NT2/D1 (cell line): Measurements from ENCODE around the gene KRTAP13-3.

ENCODE experiments used
- DNase-seq: peaks from one replicate; pipeline ENCODE4 v3.0.0-alpha.2; 2011; ENCODE audit warnings: low read depth, low spot score
- H3K27me3 ChIP-seq: 2 replicates; pipeline ENCODE4 v1.6.0; 2011; ENCODE audit warnings: mild to moderate bottlenecking; ENCODE audit not compliant: insufficient read length, insufficient read depth
- H3K36me3 ChIP-seq: 2 replicates; pipeline ENCODE4 v1.6.1; 2011; ENCODE audit warnings: mild to moderate bottlenecking, low read length, mixed read lengths; ENCODE audit not compliant: insufficient read depth, insufficient read length
- H3K4me1 ChIP-seq: 2 replicates; pipeline ENCODE4 v1.5.1; 2011; ENCODE audit not compliant: insufficient read depth, insufficient read length
- H3K4me3 ChIP-seq: 2 replicates; pipeline ENCODE4 v1.5.1; 2011; ENCODE audit warnings: low read depth; ENCODE audit not compliant: insufficient read length
- H3K9ac ChIP-seq: 2 replicates; pipeline ENCODE4 v1.6.0; 2011; ENCODE audit warnings: low read depth; ENCODE audit not compliant: insufficient read length
- H3K9me3 ChIP-seq: 2 replicates; pipeline ENCODE4 v1.5.1; 2011; ENCODE audit warnings: mild to moderate bottlenecking, low read length; ENCODE audit not compliant: insufficient read depth
- SUZ12 ChIP-seq: IDR thresholded peaks from 2 replicates; pipeline ENCODE4 v1.6.1; 2011; ENCODE audit not compliant: insufficient read length, insufficient read depth; ENCODE audit errors: extremely low read depth
- YY1 ChIP-seq: IDR thresholded peaks from 2 replicates; pipeline ENCODE4 v1.6.1; 2011; ENCODE audit not compliant: insufficient read length, insufficient read depth
- ZNF274 ChIP-seq: IDR thresholded peaks from 2 replicates; pipeline ENCODE4 v1.6.1; 2011; ENCODE audit warnings: mild to moderate bottlenecking, low read depth, low read length

Gene KRTAP13-3

DNA sequence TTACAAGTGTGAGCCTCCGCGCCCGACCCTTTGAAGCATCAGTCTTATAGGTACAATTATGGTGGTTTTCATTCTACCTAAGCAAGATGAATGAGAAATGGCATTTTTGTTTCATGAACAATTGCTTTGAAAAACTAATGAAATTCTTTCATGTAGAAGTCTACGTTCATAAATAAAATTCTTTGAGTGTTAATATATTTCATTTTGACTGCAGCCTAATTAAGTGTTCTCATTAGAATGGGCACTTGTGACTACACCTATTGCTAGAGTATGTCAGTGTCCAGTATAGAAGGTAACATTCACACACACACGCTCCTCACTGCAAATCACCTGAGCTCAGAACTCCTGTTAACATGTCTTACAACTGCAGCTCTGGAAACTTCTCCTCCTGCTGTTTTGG is 14.2 kb upstream of the KRTAP13-3 start, which contains the start of gene KRTAP15-1:
TSS of gene KRTAP15-1 (plus strand) at position 301 of the 400 bp plus-strand sequence. CDS start at position 354, 53 bp downstream.
- H3K4me1 ChIP-seq: no peaks in the 10 kb centered on the region
- no peaks in the 10 kb centered on the region for H3K27me3 ChIP-seq
- TF ChIP-seq ZNF274 (no peak), SUZ12 (no peak), YY1 (no peak)
- no peaks in the 10 kb centered on the region for H3K9me3 ChIP-seq
- no peak within 1 kb of the TSS for H3K9ac ChIP-seq
- H3K4me3 ChIP-seq: no peak within 1 kb of the TSS
- no peaks in the 10 kb centered on the region for H3K36me3 ChIP-seq
- no peak for DNase-seq

GRCh38 chr21:30437010-30437565 is 11.4 kb upstream of the KRTAP13-3 start:
- TF ChIP-seq YY1 (no peak), ZNF274 (no peak), SUZ12 (no peak)
- H3K9me3 ChIP-seq: no peaks in the 10 kb centered on the region
- H3K4me1 ChIP-seq: no peaks in the 10 kb centered on the region
- no peak for DNase-seq
- H3K9ac ChIP-seq: no peak overlapping the region
- no peaks in the 10 kb centered on the region for H3K36me3 ChIP-seq
- H3K4me3 ChIP-seq: no peak overlapping the region
- H3K27me3 ChIP-seq: no peaks in the 10 kb centered on the region

- Histone ChIP-seq H3K4me3 (no peak overlapping the region), H3K9ac (no peak overlapping the region), H3K36me3 (no peaks in the 10 kb centered on the region), H3K27me3 (no peaks in the 10 kb centered on the region), H3K4me1 (no peaks in the 10 kb centered on the region), H3K9me3 (no peaks in the 10 kb centered on the region)
- TF ChIP-seq ZNF274 (no peak), SUZ12 (no peak), YY1 (no peak)
- DNase-seq: peak; percentile 57
Measured at GRCh38 chr21:30434033-30434631, 8.4 kb upstream of the KRTAP13-3 start.

GRCh38 chr21:30430170-30430655 is 4.5 kb upstream of the KRTAP13-3 start, which contains the start of gene KRTAP13-4:
Gene KRTAP13-4, plus strand, starts transcription at chr21:30430220. Its CDS starts 56 bp downstream, at chr21:30430276.
- H3K27me3 ChIP-seq: no peaks in the 10 kb centered on the region
- H3K4me3 ChIP-seq: no peak within 1 kb of the TSS
- no peaks in the 10 kb centered on the region for H3K36me3 ChIP-seq
- no peak for DNase-seq
- no peak within 1 kb of the TSS for H3K9ac ChIP-seq
- no peak for TF ChIP-seq YY1
- TF ChIP-seq ZNF274: no peak
- TF ChIP-seq SUZ12: no peak
- no peaks in the 10 kb centered on the region for H3K4me1 ChIP-seq
- H3K9me3 ChIP-seq: no peaks in the 10 kb centered on the region; the same call in 1 of the 2 replicates

DNA sequence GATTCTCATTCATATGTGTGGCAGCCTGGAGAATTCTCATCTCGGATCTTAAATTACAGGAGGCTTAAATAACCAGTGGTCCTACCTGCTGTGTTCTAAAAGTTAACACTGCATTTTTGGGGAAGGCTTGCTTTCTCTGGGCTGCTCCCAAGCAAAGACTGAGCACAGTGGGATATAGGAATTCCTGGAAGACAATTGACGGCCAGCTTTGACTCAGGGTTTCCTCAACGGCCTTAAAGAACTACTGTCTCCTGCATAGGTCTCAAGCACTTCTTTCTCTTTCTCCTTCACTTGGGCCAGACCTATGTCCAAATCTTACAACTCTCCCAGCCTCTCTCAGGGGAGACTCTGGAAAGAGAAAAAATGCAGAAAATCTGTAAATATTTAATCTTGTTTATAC is 1.0 kb upstream of the KRTAP13-3 start:
- H3K9ac ChIP-seq: no peak overlapping the region
- H3K9me3 ChIP-seq: no peaks in the 10 kb centered on the region; the same call in 1 of the 2 replicates
- H3K4me1 ChIP-seq: no peaks in the 10 kb centered on the region
- H3K27me3 ChIP-seq: no peaks in the 10 kb centered on the region
- no peaks in the 10 kb centered on the region for H3K36me3 ChIP-seq
- DNase-seq: peak; percentile 88
- TF ChIP-seq SUZ12: no peak
- no peak for TF ChIP-seq ZNF274
- no peak overlapping the region for H3K4me3 ChIP-seq

GRCh38 chr21:30415993-30416392 is 9.7 kb downstream of the KRTAP13-3 start:
- Histone ChIP-seq H3K27me3 (no peaks in the 10 kb centered on the region), H3K36me3 (no peaks in the 10 kb centered on the region), H3K4me1 (no peaks in the 10 kb centered on the region), H3K9ac (no peak overlapping the region), H3K4me3 (no peak overlapping the region), H3K9me3 (peaks cover 18% of the 10 kb centered on the region)
- TF ChIP-seq ZNF274 (no peak), SUZ12 (no peak), YY1 (no peak)
- no peak for DNase-seq

GRCh38 chr21:30408782-30409494 is 16.8 kb downstream of the KRTAP13-3 start:
- DNase-seq: peak; percentile 94
- Histone ChIP-seq H3K36me3 (no peaks in the 10 kb centered on the region), H3K9me3 (peaks cover 3% of the 10 kb centered on the region; the same call in 1 of the 2 replicates), H3K9ac (no peak overlapping the region), H3K4me1 (no peaks in the 10 kb centered on the region), H3K4me3 (no peak overlapping the region), H3K27me3 (no peaks in the 10 kb centered on the region)
- TF ChIP-seq ZNF274 (no peak), SUZ12 (no peak), YY1 (no peak)
